Breast epithelium (tissue), 4 donors: ENCODE measurements around the gene RELL2. TPM values are rescaled to one million over a fixed set of nuclear protein-coding genes. Genes with fewer than 3 reads are reported as not detected.

Experiments
- DNase-seq, 2 donors: peaks; one replicate each; pipeline ENCODE4 v3.0.0-alpha.2; 2019; ENCODE audit warnings: low spot score in 2 of 2
- H3K27ac ChIP-seq, 2 donors: fragments of 200-600 bp; sonication (generic) in 1 of 2; one replicate each; pipeline ENCODE4 v1.5.1; 2016 to 2019; ENCODE audit warnings: mild to moderate bottlenecking in 1 of 2
- H3K27me3 ChIP-seq, 2 donors: fragments of 200-600 bp; sonication (generic) in 1 of 2; one replicate each; pipeline versions ENCODE4 v1.5.1 to v1.6.0; 2017 to 2019; ENCODE audit warnings: control low read depth in 1 of 2, mild to moderate bottlenecking in 1 of 2
- H3K36me3 ChIP-seq: fragments of 200-600 bp; one replicate; pipeline ENCODE4 v1.5.1; 2019
- H3K4me1 ChIP-seq, 2 donors: fragments of 200-600 bp; sonication (generic); one replicate each; pipeline ENCODE4 v1.5.1; 2016 to 2019; ENCODE audit warnings: control low read depth in 1 of 2
- H3K4me3 ChIP-seq, 3 donors: fragments of 200-600 bp; sonication (generic); 1 replicate in 2 of 3; 2 replicates in 1 of 3; pipeline ENCODE4 v1.5.1; 2016 to 2019; ENCODE audit warnings: mild to moderate bottlenecking in 3 of 3, moderate library complexity in 2 of 3
- H3K9me3 ChIP-seq, 2 donors: fragments of 200-600 bp; sonication (generic) in 1 of 2; one replicate each; pipeline ENCODE4 v1.5.1; 2016 to 2019; ENCODE audit warnings: control low read depth in 1 of 2
- CTCF ChIP-seq, 3 donors: fragments of 450-650 bp; IDR thresholded peaks; one replicate each; pipeline ENCODE4 v1.5.1; 2016 to 2017; ENCODE audit warnings: antibody characterized with exemption in 3 of 3, mild to moderate bottlenecking in 3 of 3, moderate library complexity in 3 of 3
- POLR2A ChIP-seq: fragments of 450-650 bp; IDR thresholded peaks from one replicate; pipeline ENCODE4 v1.6.1; 2016; ENCODE audit warnings: antibody characterized with exemption, mild to moderate bottlenecking, moderate library complexity
- POLR2AphosphoS5 ChIP-seq, 3 donors: sonication (generic); formaldehyde crosslinking; IDR thresholded peaks; one replicate each; pipeline ENCODE4 v1.6.1; 2017; ENCODE audit warnings: antibody characterized with exemption in 3 of 3
- intact Hi-C: fragments of 100-400 bp; cut with DNase I; formaldehyde crosslinking; loops from one replicate; pipeline ENCODE4 v1.15.1; 2023; ENCODE audit warnings: low total_unique reads
- total RNA-seq, 3 donors: library from RNA; depleted of rRNA; stranded (reverse); fragments of >200 nt; gene quantifications; one replicate each; pipeline ENCODE4 v1.1.0, GENCODE V29; 2016

The RELL2 gene
- total RNA-seq, 3 donors from 2014 or later, result 1.3 to 4.3 (median 4.0) TPM

- Histone ChIP-seq H3K9me3 (no peaks in the 10 kb centered on the region), H3K4me1 (no peaks in the 10 kb centered on the region), H3K27me3 (no peaks in the 10 kb centered on the region), H3K36me3 (peaks cover 5% of the 10 kb centered on the region), H3K27ac (peak within 1 kb of the TSS; percentile 98), H3K4me3 (peak within 1 kb of the TSS; percentile 93 to 99 (median 98))
- TF ChIP-seq POLR2AphosphoS5 (IDR thresholded peaks at IDR 0.05) (peak; percentile 79), CTCF (IDR thresholded peaks at IDR 0.05) (peak; percentile 91 to 97 (median 97)), POLR2A (peak; percentile 34)
- intact Hi-C loops, result no loop called here
- DNase-seq, result peak; percentile 97 to 98
These were observed 17.8 kb upstream of the RELL2 start, which contains the start of gene DIAPH1 for GRCh38 chr5:141618804-141619554. Gene DIAPH1, minus strand, starts transcription at chr5:141619000. Its CDS starts 86 bp downstream, at chr5:141618914.

- no peak for TF ChIP-seq POLR2A
- no peak for TF ChIP-seq POLR2AphosphoS5 (IDR thresholded peaks at IDR 0.05)
- no peak for TF ChIP-seq CTCF (IDR thresholded peaks at IDR 0.05)
- Histone ChIP-seq H3K36me3 (peaks cover 7% of the 10 kb centered on the region), H3K4me3 (no peak overlapping the region), H3K9me3 (no peaks in the 10 kb centered on the region), H3K4me1 (no peaks in the 10 kb centered on the region), H3K27ac (peak overlapping the region in 1 of 2 donors; percentile 9), H3K27me3 (no peaks in the 10 kb centered on the region)
- intact Hi-C loops, result no loop called here
- no peak for DNase-seq
These were observed 13.6 kb upstream of the RELL2 start for GRCh38 chr5:141623186-141623585.

GRCh38 chr5:141623611-141624010 lies 13.2 kb upstream of the RELL2 start:
- DNase-seq, result no peak
- Histone ChIP-seq H3K4me1 (no peaks in the 10 kb centered on the region), H3K9me3 (no peaks in the 10 kb centered on the region), H3K4me3 (no peak overlapping the region), H3K27me3 (no peaks in the 10 kb centered on the region), H3K27ac (peak overlapping the region in 1 of 2 donors; percentile 9), H3K36me3 (peaks cover 10% of the 10 kb centered on the region)
- TF ChIP-seq CTCF (IDR thresholded peaks at IDR 0.05) (no peak), POLR2AphosphoS5 (IDR thresholded peaks at IDR 0.05) (no peak), POLR2A (no peak)
- intact Hi-C loops, result no loop called here

GRCh38 chr5:141628175-141628788 lies 8.5 kb upstream of the RELL2 start:
- Histone ChIP-seq H3K36me3 (peaks cover 5% of the 10 kb centered on the region), H3K27ac (no peak overlapping the region), H3K4me1 (no peaks in the 10 kb centered on the region), H3K4me3 (no peak overlapping the region), H3K9me3 (no peaks in the 10 kb centered on the region), H3K27me3 (no peaks in the 10 kb centered on the region)
- DNase-seq, result no peak
- intact Hi-C loops, result no loop called here
- TF ChIP-seq CTCF (IDR thresholded peaks at IDR 0.05) (no peak), POLR2A (no peak), POLR2AphosphoS5 (IDR thresholded peaks at IDR 0.05) (no peak)

GRCh38 chr5:141630570-141631140 lies 6.1 kb upstream of the RELL2 start:
- DNase-seq, result no peak

More at GRCh38 chr5:141630570-141631140, 6.1 kb upstream of the RELL2 start:
- Histone ChIP-seq H3K27me3 (no peaks in the 10 kb centered on the region), H3K4me3 (no peak overlapping the region), H3K9me3 (no peaks in the 10 kb centered on the region), H3K36me3 (peaks cover 5% of the 10 kb centered on the region), H3K4me1 (peaks cover 0 to 15% of the 10 kb centered on the region in 2 donors), H3K27ac (no peak overlapping the region)
- TF ChIP-seq POLR2A (no peak), CTCF (IDR thresholded peaks at IDR 0.05) (no peak), POLR2AphosphoS5 (IDR thresholded peaks at IDR 0.05) (no peak)
- intact Hi-C loops, result no loop called here
